A673 (cell line): ENCODE results near the gene CHMP6.

Experiments used
- CTCF ChIP-seq: fragments of 300-800, 200-600 bp; sonication (generic); conservative IDR thresholded peaks from 2 replicates; pipeline ENCODE4 v1.5.1; 2017; ENCODE audit warnings: low read depth, mild to moderate bottlenecking, antibody characterized with exemption, low read length, moderate library complexity, mixed read lengths
- EZH2 ChIP-seq: fragments of 200-600 bp; sonication (generic); IDR thresholded peaks from 2 replicates; pipeline ENCODE4 v1.6.1; 2017; ENCODE audit warnings: borderline replicate concordance, low read depth, mild to moderate bottlenecking, mixed read lengths, antibody characterized with exemption, low read length; ENCODE audit not compliant: poor library complexity, severe bottlenecking

GRCh38 chr17:80971704-80972304, 19.8 kb upstream of the CHMP6 start:
- TF ChIP-seq CTCF, result no peak
- no peak for TF ChIP-seq EZH2
